GM21737 (cell line): ENCODE data around the gene BNIP3.
"Not testable (repeated sequence)": the region's sequence is repeated elsewhere in the genome, so short reads cannot be mapped to it uniquely, and the experiment has no call there.

Experiments used
- ATAC-seq: cut with Tn5 transposase; IDR thresholded peaks from one replicate; pipeline ENCODE4 v1.9.1; 2021; ENCODE audit warnings: mild to moderate bottlenecking, moderate library complexity; ENCODE audit not compliant: unreplicated experiment

Gene BNIP3

DNA sequence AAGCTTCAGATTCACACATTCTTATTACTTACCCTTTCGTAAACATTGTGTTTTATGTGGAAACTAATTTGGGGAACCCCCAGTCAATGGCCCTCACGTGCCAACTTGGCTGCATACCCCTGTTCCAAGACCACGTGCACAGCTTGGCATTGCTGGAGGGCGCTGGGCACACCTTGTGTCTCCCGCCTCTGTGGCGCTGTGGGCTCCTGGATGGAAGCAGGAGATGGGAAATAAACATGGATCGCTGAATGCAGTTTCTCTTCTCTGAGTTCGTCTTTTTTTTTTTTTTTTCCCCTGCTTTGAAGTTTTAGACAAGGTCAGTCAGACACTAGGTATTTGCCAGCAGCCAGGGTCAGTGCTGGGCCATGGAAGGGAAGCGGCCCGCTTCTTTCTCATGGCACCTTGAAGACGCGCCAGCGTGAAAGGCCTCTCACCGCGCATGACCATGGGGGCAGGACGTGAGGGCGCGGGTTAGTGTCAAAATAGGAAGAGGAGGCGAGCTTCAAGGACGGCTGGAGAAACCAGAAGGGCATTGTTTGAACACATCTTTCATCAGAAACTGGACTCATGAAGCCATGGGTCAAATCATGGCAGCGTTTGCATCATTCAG, 27.3 kb downstream of the BNIP3 start:
- no peak for ATAC-seq

DNA sequence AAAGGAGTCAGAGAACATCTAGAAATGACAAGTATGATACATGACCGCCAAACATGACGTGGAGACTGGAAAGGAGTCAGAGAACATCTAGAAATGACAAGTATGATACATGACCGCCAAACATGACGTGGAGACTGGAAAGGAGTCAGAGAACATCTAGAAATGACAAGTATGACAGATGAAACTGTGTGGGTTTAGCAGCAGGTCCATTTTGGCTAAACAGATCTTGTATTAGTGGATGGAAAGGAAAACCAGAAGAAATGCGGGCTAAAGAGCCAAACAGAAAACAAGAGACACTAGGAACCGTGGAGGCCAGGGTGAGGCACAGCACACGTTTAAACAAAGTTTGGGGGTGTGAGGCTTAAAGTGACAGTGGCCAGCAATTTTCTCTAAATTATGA, 31.8 kb downstream of the BNIP3 start:
- not testable (repeated sequence) for ATAC-seq

DNA sequence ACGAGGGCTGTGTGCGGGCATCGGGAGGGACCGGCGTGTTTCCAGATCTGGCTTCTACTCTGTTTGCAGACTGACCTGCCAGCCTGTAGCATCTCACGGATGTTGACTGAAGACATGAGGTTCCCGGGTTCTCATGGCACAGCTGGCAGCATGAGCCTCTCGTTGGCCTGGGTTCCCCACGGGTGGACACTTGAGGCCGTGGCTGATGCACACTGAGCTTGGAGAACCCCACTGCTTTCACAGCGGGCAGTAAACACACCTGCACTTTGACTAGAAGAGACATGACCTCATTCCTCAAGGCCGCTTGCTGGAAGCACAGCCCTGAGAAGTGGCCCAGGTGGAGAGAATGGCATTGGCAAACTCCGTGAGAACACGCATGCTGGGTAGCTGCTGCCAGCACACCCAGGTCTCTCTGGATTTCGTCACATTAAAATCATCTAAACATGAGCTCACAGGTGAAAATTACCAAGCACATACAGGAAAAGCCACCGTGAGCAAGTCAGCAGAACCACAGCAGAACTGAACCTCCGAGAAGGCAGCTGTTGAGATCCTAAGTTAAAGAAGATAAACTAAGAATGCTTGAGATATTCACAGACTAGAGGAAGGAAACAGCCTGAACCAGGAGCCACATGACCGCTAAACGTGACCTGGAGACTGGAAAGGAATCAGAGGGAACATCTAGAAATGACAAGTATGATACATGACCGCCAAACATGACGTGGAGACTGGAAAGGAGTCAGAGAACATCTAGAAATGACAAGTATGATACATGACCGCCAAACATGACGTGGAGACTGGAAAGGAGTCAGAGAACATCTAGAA, 32.5 kb downstream of the BNIP3 start:
- no peak for ATAC-seq

DNA sequence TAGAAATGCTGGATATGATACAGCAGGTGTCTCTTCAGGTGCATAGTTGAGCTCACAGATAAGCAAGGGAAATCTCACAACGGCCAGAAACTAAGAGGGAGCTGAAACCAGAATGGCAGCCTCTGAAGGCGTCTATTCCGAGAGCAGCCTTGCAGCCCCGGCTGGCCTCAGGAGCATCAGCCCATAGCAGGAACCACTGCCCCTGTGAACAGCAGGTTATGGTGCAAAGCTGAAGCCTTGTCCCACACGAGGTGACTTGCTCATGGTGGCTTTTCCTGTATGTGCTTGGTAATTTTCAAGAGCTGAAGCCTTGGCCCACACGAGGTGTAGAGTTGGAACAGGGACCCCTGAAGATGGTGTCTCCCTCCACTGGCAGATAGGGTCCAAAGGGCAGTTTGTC, 33.2 kb downstream of the BNIP3 start:
- ATAC-seq = no peak

DNA sequence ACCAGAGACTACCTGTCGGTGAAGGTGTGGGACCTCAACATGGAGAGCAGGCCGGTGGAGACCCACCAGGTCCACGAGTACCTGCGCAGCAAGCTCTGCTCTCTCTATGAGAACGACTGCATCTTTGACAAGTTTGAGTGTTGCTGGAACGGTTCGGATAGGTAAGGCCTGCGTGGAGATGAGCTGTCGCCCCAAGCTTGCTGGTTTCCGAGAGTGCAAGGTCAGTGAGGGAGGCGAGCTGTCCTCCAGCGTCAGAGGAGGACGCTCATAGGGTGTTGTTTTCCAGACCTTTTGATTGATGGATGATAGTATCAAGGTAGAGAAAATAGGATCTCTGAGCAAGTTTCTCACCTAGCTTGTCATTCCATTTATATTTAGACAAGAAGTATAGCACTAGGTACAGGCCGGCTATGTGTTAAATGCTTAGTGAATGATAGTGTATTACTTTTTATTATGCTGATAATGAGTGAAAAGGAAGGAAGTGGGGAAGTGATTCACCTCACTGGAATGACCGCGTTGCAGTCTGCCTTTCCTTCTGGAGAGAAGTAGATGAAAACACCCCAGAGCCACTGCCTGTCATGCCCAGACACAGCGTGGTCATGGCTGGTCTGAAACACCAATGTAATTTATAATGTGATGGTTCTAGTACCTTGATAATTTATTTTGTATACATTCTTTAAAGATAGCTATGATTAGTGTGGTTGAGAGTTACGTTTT, 33.9 kb downstream of the BNIP3 start:
- ATAC-seq = no peak

DNA sequence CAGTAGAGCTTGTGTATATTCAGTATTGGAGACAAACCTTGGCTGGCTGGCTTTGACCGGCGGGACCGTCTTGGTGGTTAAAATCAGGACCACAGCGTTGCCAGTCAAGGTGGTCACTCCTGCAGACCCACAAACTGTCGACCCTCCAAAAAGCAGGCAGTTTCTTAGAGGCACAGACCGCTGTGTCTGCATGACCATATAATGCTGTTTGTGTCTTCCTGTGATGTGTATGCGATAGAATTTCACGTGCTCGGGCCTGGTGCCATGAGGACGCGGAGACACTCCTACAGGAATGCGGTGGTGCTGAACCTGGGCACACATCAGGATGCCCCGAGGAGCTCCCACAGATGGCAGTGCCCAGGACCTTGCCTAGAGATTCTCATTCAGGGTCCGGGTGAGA, 34.8 kb downstream of the BNIP3 start:
- ATAC-seq = no peak

DNA sequence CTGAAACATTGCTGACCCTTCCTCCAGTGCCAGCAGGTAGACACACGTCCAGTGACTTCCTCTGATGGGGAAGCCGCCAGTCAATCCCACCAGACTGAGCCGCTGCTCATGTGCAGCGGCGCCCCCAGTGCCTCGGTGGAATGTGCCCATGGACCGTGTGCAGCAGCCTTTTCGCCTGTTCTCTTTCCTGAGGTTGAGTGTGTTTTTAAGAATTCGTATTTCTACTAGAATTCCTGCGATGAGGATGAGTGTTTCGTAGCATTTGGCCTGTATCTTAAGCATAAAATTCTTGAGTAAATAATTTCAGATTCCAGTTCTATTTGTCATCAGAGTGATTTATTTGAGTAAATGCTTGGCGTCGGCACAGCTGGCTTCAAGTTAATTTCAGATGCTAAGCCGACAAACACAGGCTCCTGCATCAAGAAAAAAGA, 35.4 kb downstream of the BNIP3 start:
- no peak for ATAC-seq

DNA sequence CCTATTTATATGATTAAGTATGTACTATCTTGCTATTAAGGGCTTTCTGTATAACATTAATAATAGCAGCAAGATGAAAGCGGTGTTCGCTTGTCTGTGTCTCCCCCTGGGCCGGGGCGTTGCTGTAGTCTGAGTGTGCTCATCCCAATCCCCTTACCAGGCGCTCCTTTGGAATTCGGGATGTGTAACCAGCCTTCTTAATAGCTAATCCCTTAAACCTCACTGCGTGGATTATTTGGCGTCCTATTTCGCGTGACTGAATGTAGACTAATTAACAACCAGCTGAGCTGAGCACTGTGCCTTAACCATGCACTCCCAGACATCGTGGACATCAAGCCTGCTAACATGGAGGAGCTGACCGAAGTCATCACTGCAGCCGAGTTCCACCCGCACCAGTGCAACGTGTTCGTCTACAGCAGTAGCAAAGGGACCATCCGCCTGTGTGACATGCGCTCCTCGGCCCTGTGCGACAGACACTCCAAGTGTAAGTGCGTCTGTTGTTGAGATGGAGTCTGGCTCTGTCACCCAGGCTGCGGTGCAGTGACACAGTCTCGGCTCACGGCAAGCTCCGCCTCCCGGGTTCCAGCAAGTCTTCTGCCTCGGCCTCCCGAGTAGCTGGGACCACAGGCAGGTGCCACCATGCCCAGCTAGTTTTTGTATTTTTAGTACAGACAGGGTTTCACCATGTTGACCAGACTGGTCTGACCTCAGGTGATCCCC, 36.6 kb downstream of the BNIP3 start:
- no peak for ATAC-seq

DNA sequence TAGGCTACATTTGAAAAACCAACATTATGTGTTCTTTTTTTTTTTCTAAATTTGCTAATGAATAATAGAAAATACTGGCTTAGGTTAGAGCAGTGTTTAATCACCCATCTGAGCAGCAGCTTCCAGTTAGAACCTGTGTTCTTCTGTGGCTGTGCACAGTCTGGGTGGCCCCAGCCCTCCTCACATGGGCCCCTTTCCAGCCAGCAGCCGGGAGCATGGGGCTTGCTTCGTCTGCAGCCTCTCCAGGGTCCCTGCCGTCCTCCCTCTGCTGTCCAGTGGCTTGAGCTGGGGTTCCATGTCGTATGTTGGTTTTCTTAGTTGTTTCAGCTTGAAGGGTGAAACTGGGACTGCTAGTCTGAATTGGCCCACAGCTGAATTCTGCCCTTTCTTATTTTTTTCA, 37.3 kb downstream of the BNIP3 start:
- no peak for ATAC-seq

DNA sequence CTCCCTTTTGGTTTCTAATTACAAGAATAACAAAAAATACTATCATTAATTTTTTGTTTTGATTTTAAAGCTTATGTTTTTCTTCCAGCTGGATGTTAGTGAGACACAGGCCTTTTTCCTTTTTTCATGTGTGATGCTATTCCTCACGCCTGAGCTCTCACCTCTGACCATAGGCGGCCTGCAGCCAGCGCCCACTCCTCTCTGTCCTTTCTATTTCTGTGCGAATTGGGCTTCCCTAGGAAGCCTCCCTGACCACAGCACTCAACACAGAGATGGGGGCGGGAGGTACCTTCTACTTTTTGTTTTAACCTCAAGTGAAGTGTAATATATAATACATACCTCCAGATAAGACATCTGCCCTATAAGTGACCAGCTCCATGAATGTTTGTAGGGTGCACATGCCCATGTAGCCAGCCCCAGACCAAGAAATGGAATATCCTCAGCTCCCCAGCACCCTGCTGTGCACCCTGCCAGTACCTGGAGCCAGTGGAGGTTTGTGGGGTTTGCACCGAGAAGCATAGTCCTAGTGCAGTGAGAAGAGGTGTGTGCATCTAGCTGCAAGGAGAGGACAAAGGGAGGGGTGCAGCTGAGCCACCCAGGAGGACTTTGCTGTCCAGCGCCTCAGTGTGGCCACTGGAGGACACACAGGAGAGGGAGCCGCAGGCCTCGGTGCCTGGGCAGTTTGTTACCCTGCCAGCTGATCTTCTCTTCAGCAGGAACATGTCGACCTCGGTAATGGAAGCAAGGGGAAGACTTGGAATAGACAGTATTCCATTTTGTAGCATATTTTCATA, 38.5 kb downstream of the BNIP3 start:
- ATAC-seq = no peak

DNA sequence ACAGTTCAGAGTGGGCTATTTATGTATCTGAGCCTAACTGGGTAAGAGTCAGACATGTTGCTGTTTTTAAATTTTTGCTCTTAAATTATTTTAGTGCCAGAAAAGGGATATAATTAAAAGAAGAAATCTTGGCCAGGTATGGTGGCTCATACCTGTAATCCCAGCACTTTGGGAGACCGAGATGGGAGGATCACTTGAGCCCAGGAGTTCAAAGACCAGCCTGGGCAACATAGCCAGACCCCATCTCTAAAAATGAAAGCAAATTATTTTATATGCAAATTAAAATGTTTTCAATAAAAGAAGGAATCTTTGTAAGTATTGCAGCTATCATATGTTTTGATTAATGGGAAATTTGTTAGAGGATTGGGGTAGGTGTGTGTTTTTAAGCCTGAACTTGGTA, 39.3 kb downstream of the BNIP3 start:
- no peak for ATAC-seq

DNA sequence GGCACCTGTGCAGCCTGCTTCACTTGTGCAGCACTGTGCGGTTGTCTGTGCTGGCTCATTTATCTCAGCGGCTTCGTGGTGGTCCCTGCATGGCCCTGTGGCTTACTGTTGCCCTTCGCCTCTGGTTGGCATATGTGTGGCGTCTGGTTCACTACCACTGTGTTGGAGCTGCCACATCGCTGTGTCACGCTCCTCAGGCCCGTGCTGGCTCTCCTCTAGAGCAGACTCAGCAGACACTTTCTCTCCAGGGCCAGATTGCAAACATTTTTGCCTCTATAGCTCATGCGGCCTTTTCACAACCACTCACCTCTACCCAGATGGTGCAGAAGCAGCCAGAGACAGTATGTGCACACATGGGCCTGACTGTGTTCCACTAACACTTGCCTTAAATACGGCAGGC, 43.0 kb downstream of the BNIP3 start:
- no peak for ATAC-seq

DNA sequence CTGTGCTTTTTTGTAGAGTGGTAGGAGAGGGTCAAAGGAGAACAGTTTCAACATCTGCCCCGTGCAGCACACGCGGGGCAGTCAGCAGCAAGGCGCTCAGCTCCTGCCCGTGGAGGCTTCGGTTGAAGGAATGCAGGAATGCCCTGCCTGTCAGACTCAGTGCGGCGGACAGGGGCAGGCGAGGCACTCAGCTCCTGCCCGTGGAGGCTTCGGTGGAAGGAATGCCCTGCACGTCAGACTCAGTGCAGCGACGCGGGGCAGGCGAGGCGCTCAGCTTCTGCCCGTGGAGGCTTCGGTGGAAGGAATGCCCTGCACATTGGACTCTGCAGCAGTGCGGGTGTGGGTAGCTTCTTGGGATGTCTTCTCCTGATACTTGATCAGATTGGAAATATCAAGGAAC, 43.9 kb downstream of the BNIP3 start:
- ATAC-seq = no peak

DNA sequence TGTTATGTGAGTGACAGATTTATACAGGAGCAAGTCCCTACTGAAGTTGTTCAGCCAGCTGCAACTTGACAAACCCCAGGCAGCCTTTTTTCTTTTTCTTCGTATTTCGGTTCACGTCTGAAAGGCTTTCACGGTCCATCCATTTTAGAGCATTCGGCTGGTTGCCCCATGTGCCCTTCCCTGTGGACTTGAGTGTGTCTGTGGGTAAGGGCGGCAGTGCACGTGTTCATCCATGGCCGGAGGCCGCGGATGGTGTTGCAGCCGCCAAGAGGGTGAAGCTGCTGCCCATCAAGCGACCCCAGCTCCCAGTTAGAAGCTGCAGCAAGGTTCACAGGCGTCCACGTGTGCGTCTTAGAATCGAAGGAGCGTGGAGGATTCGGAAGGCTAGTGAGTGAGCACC, 45.0 kb downstream of the BNIP3 start:
- no peak for ATAC-seq

DNA sequence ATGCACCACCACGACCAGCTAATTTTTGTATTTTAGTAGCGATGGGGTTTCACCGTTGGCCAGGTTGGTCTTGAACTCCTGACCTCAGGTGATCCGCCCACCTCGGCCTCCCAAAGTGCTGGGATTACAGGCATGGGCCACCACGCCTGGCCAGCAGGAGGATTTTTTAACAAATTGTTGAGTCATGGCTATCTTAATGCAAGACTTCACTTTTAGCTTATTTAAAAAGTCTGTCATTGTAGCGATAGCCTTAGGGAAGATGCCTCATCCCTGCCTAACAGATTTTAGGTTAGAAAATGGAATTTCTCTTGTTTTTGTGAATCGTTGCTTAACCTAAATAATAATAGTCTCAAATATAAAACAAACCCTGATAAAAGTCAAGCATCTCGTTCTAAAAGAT, 45.4 kb downstream of the BNIP3 start:
- ATAC-seq = no peak

DNA sequence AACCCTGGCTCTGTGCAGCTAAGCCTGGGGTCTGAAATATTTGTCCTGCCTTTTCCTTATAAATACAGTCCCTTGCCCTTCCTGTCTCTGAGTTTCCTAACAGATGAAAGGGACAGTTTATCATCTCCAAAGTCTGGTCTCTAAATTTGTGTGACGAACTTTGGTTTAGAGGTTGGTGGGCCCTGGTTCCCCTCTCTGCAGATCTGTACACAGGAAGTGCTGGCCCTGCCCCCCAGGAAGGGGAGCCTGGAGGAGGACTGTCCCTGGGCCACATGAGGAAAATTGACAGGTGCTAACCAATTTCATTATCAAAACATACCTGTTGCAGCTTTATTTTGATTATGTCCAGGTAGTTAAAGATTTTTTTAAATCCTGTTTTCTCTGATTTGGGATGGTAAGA, 46.5 kb downstream of the BNIP3 start:
- ATAC-seq = no peak

DNA sequence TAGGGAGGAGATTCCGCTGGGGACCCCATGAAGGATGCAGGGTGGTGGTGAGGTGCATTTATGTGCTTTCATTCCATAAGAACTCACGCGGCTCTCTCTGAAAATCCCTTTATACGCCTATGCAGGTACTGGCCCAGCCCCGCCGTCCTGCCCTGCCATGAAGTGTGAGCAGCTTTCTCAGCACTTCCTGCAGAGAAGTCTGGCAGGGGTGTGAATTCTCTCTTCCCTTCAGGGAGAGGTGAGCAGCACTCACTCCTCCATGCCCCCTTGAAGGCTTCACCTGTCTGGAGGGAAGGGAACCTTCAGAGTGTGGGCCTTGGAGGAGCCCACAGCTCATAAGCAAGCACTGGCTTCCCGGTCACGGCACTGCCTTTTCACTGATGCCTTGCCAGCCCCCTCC, 47.0 kb downstream of the BNIP3 start:
- ATAC-seq = no peak

DNA sequence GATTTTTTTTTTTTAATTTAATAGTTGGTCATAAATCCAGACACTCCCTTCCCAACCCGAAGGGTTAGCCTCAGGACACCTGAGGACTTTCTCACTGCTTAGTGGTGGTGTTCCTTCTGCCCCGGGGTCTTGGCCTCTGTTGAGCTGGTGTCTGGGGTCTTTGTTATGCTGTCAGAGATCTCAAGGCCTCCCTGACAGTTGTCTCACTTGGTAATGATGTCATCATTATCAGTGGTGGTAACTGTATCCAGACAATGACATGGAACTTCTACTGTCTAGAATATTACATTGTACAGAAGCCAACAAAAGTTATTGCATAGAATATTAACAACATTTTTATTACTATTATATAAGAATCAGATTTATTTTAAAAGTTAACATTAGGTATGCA, 48.0 kb downstream of the BNIP3 start:
- no peak for ATAC-seq

DNA sequence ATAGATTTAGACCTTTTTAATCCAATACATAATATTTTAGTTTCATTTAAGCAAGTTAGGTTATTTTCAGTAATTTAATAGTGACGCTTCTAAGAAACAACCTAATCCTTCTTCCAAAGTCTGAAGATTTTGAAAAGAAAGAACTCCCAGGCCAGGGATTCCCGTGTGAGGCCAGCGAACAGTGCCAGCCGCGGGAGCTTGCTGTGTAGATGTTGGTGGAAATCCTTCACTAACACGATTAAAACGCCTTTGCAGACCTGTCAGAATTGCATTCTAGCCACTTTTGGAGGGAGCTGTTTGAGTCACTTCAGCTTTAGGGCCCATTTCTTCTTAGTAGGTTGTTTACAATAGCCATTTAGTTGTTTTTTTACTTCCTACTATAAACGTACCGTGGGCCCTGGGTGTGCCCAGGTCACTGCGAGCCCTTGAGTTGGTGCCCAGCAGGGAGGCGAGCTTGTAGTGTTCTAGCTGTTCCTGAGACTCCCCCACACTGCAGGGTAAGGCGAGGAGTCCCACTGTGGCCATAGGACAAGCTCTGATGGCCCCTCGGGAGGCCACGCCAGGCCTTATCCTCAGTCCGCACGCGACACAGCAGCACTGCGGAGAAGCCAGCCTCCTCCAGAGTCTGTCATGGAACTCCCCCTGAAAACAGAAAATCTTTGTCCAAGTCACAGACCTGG, 48.6 kb downstream of the BNIP3 start:
- ATAC-seq = no peak

DNA sequence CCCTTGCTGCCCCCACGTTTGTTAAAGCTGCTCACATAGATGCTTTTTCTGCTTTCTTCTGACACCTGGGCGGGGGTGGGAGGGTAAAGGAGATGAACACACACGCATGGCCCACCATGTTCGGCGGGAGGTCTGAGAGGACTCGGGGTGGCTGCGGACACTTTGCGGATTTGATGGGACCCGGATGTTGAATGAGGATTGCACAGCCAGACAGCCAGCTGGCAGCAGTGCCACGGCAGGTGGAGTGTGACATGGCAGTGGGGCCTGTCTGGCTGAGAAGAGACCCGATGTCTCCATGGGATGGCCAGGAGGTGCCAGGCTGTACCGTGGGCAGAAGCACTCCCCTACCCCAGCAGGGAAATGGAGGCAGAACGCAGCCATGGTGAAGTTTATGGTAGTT, 49.7 kb downstream of the BNIP3 start:
- ATAC-seq = no peak
